ENCODE measurements around the gene SRMS. TPM values are rescaled to one million over a fixed set of nuclear protein-coding genes. Genes with fewer than 3 reads are reported as not detected.

The SRMS gene
- total RNA-seq, 2 donors from 2014 or later: not detected

DNA sequence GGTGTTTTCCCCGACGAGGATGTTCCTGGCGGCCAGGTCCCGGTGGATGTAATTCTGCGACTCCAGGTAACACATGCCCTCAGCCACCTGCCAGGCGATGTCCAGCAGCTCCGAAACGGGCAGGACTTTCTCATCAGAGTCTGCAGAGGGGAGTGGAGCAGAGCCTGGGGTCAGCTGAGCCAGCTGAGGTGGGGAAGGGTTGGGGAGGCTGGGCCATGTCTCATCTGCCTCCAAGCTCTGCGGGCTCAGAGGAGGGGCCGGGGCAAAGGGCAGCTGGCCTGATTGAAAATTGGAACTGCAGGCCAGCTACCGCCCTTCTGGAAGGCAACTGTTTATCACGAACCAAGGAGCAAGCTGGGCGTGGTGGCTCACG lies 16.8 kb downstream of the SRMS start:
- no peak for DNase-seq (ENCODE audit: low spot score)
- no peak overlapping the region for H3K4me3 ChIP-seq
- no peak for ATAC-seq (ENCODE audit: insufficient number of reproducible peaks, low FRiP score, low read depth)
- no peaks in the 10 kb centered on the region for H3K36me3 ChIP-seq
- H3K4me1 ChIP-seq (ENCODE audit: control insufficient read depth in 1 of 2, low read depth in 2 of 2): no peaks in the 10 kb centered on the region
- no peaks in the 10 kb centered on the region for H3K27me3 ChIP-seq (replicated peaks; ENCODE audit: insufficient read depth)
- TF ChIP-seq, protein P1, sequence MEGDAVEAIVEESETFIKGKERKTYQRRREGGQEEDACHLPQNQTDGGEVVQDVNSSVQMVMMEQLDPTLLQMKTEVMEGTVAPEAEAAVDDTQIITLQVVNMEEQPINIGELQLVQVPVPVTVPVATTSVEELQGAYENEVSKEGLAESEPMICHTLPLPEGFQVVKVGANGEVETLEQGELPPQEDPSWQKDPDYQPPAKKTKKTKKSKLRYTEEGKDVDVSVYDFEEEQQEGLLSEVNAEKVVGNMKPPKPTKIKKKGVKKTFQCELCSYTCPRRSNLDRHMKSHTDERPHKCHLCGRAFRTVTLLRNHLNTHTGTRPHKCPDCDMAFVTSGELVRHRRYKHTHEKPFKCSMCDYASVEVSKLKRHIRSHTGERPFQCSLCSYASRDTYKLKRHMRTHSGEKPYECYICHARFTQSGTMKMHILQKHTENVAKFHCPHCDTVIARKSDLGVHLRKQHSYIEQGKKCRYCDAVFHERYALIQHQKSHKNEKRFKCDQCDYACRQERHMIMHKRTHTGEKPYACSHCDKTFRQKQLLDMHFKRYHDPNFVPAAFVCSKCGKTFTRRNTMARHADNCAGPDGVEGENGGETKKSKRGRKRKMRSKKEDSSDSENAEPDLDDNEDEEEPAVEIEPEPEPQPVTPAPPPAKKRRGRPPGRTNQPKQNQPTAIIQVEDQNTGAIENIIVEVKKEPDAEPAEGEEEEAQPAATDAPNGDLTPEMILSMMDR (IDR thresholded peaks at IDR 0.05): no peak
- H3K27ac ChIP-seq: no peak overlapping the region
- H3K9me3 ChIP-seq: no peaks in the 10 kb centered on the region

- ATAC-seq (ENCODE audit: insufficient number of reproducible peaks, low FRiP score, low read depth) (no peak), DNase-seq (ENCODE audit: low spot score) (no peak)
- Histone ChIP-seq H3K27me3 (replicated peaks; ENCODE audit: insufficient read depth) (no peaks in the 10 kb centered on the region), H3K4me1 (ENCODE audit: control insufficient read depth in 1 of 2, low read depth in 2 of 2) (no peaks in the 10 kb centered on the region), H3K36me3 (no peaks in the 10 kb centered on the region), H3K9me3 (no peaks in the 10 kb centered on the region), H3K27ac (no peak overlapping the region), H3K4me3 (no peak overlapping the region)
- TF ChIP-seq, protein P1 (IDR thresholded peaks at IDR 0.05): no peak
These were observed 17.4 kb downstream of the SRMS start for GRCh38 chr20:63529861-63530787.

DNA sequence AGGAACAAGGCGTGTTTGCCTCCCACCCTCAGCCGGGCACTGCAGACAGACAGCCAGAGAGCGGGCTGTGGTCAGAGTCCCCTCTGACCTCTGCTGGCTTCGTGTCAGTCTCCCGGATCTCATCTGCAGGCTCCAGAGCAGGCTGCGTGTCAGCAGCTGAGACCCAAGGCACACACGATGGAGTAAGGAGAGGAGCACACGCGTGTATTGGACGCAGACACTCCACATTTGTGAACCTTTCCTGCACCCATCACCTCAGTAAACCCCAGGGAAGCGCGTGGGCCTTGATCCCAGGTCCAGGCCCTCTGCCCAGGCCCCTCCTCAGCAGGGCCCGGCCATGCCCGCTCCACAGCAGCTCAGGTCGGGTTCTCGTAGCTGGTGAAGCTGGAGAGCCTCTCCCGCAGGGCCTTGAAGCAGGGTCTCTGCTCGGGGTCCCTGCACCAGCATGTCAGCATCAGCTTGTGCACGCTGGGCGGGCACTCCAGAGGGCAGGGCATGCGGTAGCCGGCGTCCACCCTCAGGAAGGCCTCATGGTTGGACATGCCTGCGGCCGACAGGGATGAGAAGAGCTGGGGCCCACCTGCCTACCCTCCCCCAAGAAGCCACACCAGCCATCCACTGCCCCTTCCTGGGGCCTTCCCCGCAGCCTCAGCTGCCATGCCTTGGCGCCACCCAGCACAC lies 18.2 kb downstream of the SRMS start:
- Histone ChIP-seq H3K9me3 (no peaks in the 10 kb centered on the region), H3K36me3 (no peaks in the 10 kb centered on the region), H3K27me3 (replicated peaks; ENCODE audit: insufficient read depth) (no peaks in the 10 kb centered on the region), H3K4me1 (ENCODE audit: control insufficient read depth in 1 of 2, low read depth in 2 of 2) (no peaks in the 10 kb centered on the region), H3K4me3 (no peak overlapping the region), H3K27ac (no peak overlapping the region)
- DNase-seq (ENCODE audit: low spot score) (no peak), ATAC-seq (ENCODE audit: insufficient number of reproducible peaks, low FRiP score, low read depth) (no peak)
- TF ChIP-seq, protein P1 (IDR thresholded peaks at IDR 0.05): no peak

DNA sequence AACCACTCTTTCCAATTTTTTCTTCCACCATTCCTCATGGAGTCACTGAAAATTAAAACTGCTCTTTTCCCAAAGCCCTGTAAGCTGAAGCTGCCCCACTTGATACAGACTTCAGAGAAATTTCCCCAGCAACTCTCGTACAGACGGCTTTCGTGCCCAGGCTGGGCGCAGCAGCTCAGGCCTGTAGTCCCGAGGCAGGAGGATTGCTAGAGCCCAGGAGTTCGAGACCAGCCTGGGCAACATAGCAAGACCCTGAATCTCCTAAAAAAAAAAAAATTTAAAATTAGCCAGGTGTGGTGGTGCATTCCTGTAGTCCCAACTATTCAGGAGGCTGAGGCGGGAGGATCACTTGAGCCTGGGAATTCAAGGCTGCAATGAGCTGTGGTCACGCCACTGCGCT lies 20.4 kb downstream of the SRMS start:
- no peak overlapping the region for H3K27ac ChIP-seq
- H3K9me3 ChIP-seq: no peaks in the 10 kb centered on the region
- no peaks in the 10 kb centered on the region for H3K27me3 ChIP-seq (replicated peaks; ENCODE audit: insufficient read depth)
- TF ChIP-seq, protein P1 (IDR thresholded peaks at IDR 0.05): no peak
- peaks cover 3 to 11% of the 10 kb centered on the region in 2 donors for H3K4me1 ChIP-seq (ENCODE audit: control insufficient read depth in 1 of 2, low read depth in 2 of 2)
- no peak for DNase-seq (ENCODE audit: low spot score)
- no peak overlapping the region for H3K4me3 ChIP-seq
- H3K36me3 ChIP-seq: peaks cover 7% of the 10 kb centered on the region
- no peak for ATAC-seq (ENCODE audit: insufficient number of reproducible peaks, low FRiP score, low read depth)

DNA sequence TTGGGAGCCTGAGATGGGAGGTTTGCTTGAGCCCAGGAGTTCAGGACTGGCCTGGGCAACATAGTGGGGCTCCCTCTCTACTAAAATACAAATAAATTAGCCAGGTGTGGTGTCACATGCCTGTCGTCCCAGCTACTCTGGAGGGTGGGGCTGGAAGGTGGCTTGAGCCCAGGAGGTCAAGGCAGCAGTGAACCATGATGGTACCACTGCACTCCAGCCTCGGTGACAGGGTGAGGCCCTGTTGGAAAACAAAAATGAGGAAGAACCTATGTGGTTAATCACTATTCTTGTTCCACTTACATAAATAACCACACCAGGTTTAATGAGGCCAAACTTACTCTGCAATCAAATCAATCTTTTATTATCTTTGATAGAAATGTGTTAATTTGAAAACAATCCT lies 21.6 kb downstream of the SRMS start:
- DNase-seq (ENCODE audit: low spot score) (no peak), ATAC-seq (ENCODE audit: insufficient number of reproducible peaks, low FRiP score, low read depth) (no peak)
- H3K4me3 ChIP-seq: no peak overlapping the region
- no peak overlapping the region for H3K27ac ChIP-seq
- no peaks in the 10 kb centered on the region for H3K27me3 ChIP-seq (replicated peaks; ENCODE audit: insufficient read depth)
- H3K4me1 ChIP-seq (ENCODE audit: control insufficient read depth in 1 of 2, low read depth in 2 of 2): peaks cover 12 to 20% of the 10 kb centered on the region in 2 donors
- TF ChIP-seq, protein P1 (IDR thresholded peaks at IDR 0.05): no peak
- no peaks in the 10 kb centered on the region for H3K9me3 ChIP-seq
- H3K36me3 ChIP-seq: peaks cover 7% of the 10 kb centered on the region

Data from thoracic aorta (tissue), 2 donors.